Neutrophil (primary cell): Measurements from ENCODE around the gene DEUP1.

ENCODE experiments used
- H3K27ac ChIP-seq: fragments of 200-600 bp; sonication (generic); 2 replicates; pipeline ENCODE4 v1.5.1; 2016; ENCODE audit warnings: mild to moderate bottlenecking, moderate library complexity
- H3K27me3 ChIP-seq: fragments of 200-600 bp; sonication (generic); 2 replicates; pipeline ENCODE4 v1.6.0; 2016; ENCODE audit warnings: mild to moderate bottlenecking
- H3K36me3 ChIP-seq: fragments of 200-600 bp; sonication (generic); 2 replicates; pipeline ENCODE4 v1.5.1; 2017
- H3K4me1 ChIP-seq, 2 experiments: fragments of 200-600 bp in 1 of 2; sonication (generic) in 1 of 2; 1 replicate in 1 of 2; 2 replicates in 1 of 2; pipeline versions ENCODE4 v1.5.1 to v1.6.1; 2013 to 2016; ENCODE audit warnings: low read depth in 1 of 2, low read length in 1 of 2, mild to moderate bottlenecking in 1 of 2, moderate library complexity in 1 of 2; ENCODE audit not compliant: control insufficient read depth in 1 of 2, insufficient read depth in 1 of 2
- H3K4me3 ChIP-seq, 2 experiments: fragments of 200-600 bp in 1 of 2; sonication (generic) in 1 of 2; 1 replicate in 1 of 2; 2 replicates in 1 of 2; pipeline ENCODE4 v1.5.1; 2013 to 2016; ENCODE audit warnings: low read depth in 1 of 2, low read length in 1 of 2, mild to moderate bottlenecking in 1 of 2, moderate library complexity in 1 of 2
- H3K9me3 ChIP-seq: fragments of 200-600 bp; sonication (generic); 2 replicates; pipeline ENCODE4 v1.5.1; 2016
- CTCF ChIP-seq: fragments of 200-600 bp; sonication (generic); IDR thresholded peaks from 2 replicates; pipeline ENCODE4 v1.5.1; 2016; ENCODE audit warnings: antibody characterized with exemption

Gene DEUP1

GRCh38 chr11:93359396-93359795, 28.9 kb downstream of the DEUP1 start:
- Histone ChIP-seq H3K9me3 (no peaks in the 10 kb centered on the region), H3K4me3 (no peak overlapping the region), H3K27ac (no peak overlapping the region), H3K36me3 (no peaks in the 10 kb centered on the region), H3K4me1 (no peaks in the 10 kb centered on the region), H3K27me3 (no peaks in the 10 kb centered on the region)
- no peak for TF ChIP-seq CTCF

GRCh38 chr11:93361435-93361834, 30.9 kb downstream of the DEUP1 start:
- TF ChIP-seq CTCF: no peak
- Histone ChIP-seq H3K9me3 (no peaks in the 10 kb centered on the region), H3K4me1 (no peaks in the 10 kb centered on the region), H3K36me3 (no peaks in the 10 kb centered on the region), H3K27ac (no peak overlapping the region), H3K4me3 (no peak overlapping the region), H3K27me3 (no peaks in the 10 kb centered on the region)

- H3K9me3 ChIP-seq: no peaks in the 10 kb centered on the region
These were observed 37.5 kb downstream of the DEUP1 start for GRCh38 chr11:93368022-93368421.

GRCh38 chr11:93370260-93370659, 39.7 kb downstream of the DEUP1 start:
- Histone ChIP-seq H3K36me3 (no peaks in the 10 kb centered on the region), H3K4me1 (no peaks in the 10 kb centered on the region), H3K27ac (no peak overlapping the region), H3K27me3 (no peaks in the 10 kb centered on the region), H3K9me3 (no peaks in the 10 kb centered on the region), H3K4me3 (no peak overlapping the region)
- TF ChIP-seq CTCF: no peak

More at GRCh38 chr11:93368022-93368421, 37.5 kb downstream of the DEUP1 start:
- H3K27me3 ChIP-seq: no peaks in the 10 kb centered on the region
- H3K27ac ChIP-seq: no peak overlapping the region
- no peak for TF ChIP-seq CTCF
- no peaks in the 10 kb centered on the region for H3K36me3 ChIP-seq
- no peak overlapping the region for H3K4me3 ChIP-seq
- H3K4me1 ChIP-seq: no peaks in the 10 kb centered on the region

- Histone ChIP-seq H3K36me3 (no peaks in the 10 kb centered on the region), H3K4me1 (no peaks in the 10 kb centered on the region), H3K27me3 (no peaks in the 10 kb centered on the region), H3K27ac (no peak overlapping the region), H3K9me3 (no peaks in the 10 kb centered on the region), H3K4me3 (no peak overlapping the region)
- TF ChIP-seq CTCF: no peak
These were observed 59.2 kb downstream of the DEUP1 start for GRCh38 chr11:93389737-93390136.

- Histone ChIP-seq H3K4me1 (no peaks in the 10 kb centered on the region), H3K36me3 (no peaks in the 10 kb centered on the region), H3K27ac (no peak overlapping the region), H3K27me3 (no peaks in the 10 kb centered on the region), H3K4me3 (no peak overlapping the region), H3K9me3 (no peaks in the 10 kb centered on the region)
- no peak for TF ChIP-seq CTCF
These were observed 62.3 kb downstream of the DEUP1 start for GRCh38 chr11:93392867-93393266.
